Neural cell (in vitro differentiated cells): Measurements from ENCODE around the gene FAM174C. TPM values are rescaled to one million over a fixed set of nuclear protein-coding genes. Genes with fewer than 3 reads are reported as not detected.

Source experiments
- H2AFZ ChIP-seq: fragments of 200-600, 300-800 bp; sonication (generic), shearing (Covaris generic); 2 replicates; pipeline ENCODE4 v1.6.0; 2014; ENCODE audit warnings: low read depth, mild to moderate bottlenecking, antibody characterized with exemption, low read length, moderate library complexity
- H3F3A ChIP-seq: fragments of 200-600 bp; shearing (Covaris generic); 2 replicates; pipeline ENCODE4 v1.6.1; 2016; ENCODE audit warnings: mild to moderate bottlenecking, moderate library complexity, mixed read lengths, antibody characterized with exemption, low read length; ENCODE audit not compliant: insufficient read depth, poor library complexity, severe bottlenecking
- H3K27ac ChIP-seq: fragments of 200-600, 300-800 bp; sonication (generic), shearing (Covaris generic); 2 replicates; pipeline ENCODE4 v1.5.1; 2014; ENCODE audit warnings: mild to moderate bottlenecking, low read length, moderate library complexity
- H3K27me3 ChIP-seq: fragments of 300-800, 200-600 bp; sonication (generic), shearing (Covaris generic); 2 replicates; pipeline ENCODE4 v1.6.0; 2014; ENCODE audit warnings: mild to moderate bottlenecking, low read depth, low read length, moderate library complexity; ENCODE audit not compliant: insufficient read depth
- H3K36me3 ChIP-seq: fragments of 300-800, 200-600 bp; sonication (generic), shearing (Covaris generic); 2 replicates; pipeline ENCODE4 v1.5.1; 2014; ENCODE audit warnings: mild to moderate bottlenecking, antibody characterized with exemption, low read length, moderate library complexity; ENCODE audit not compliant: insufficient read depth
- H3K4me2 ChIP-seq: fragments of 300-800, 200-600 bp; sonication (generic), shearing (Covaris generic); 2 replicates; pipeline ENCODE4 v1.6.0; 2014; ENCODE audit warnings: mild to moderate bottlenecking, low read length
- H3K4me3 ChIP-seq: fragments of 300-800, 200-600 bp; sonication (generic), shearing (Covaris generic); 2 replicates; pipeline ENCODE4 v1.5.1; 2014; ENCODE audit warnings: mild to moderate bottlenecking, low read length, moderate library complexity
- H3K79me2 ChIP-seq: fragments of 200-600 bp; shearing (Covaris generic); replicated peaks from 2 replicates; pipeline ENCODE4 v1.6.0; 2014; ENCODE audit warnings: mild to moderate bottlenecking, low read length, moderate library complexity; ENCODE audit not compliant: insufficient read depth
- H3K9ac ChIP-seq: fragments of 300-800, 200-600 bp; sonication (generic), shearing (Covaris generic); 2 replicates; pipeline ENCODE4 v1.6.1; 2016; ENCODE audit warnings: mild to moderate bottlenecking, low read length, mixed read lengths
- H3K9me2 ChIP-seq: fragments of 200-600 bp; shearing (Covaris generic); 2 replicates; pipeline ENCODE4 v1.6.1; 2016; ENCODE audit warnings: mild to moderate bottlenecking, low read length, mixed read lengths; ENCODE audit not compliant: insufficient read depth
- H3K9me3 ChIP-seq: fragments of 200-600, 300-800 bp; sonication (generic), shearing (Covaris generic); 2 replicates; pipeline ENCODE4 v1.6.1; 2016; ENCODE audit warnings: mild to moderate bottlenecking, mixed run types, low read length, moderate library complexity, mixed read lengths
- H4K20me1 ChIP-seq: fragments of 200-600 bp; shearing (Covaris generic); 2 replicates; pipeline ENCODE4 v1.6.1; 2016; ENCODE audit warnings: mild to moderate bottlenecking, mixed run types; ENCODE audit not compliant: insufficient read depth
- CTCF ChIP-seq: fragments of 450-650 bp; IDR thresholded peaks from 2 replicates; pipeline ENCODE4 v1.5.1; 2014; ENCODE audit warnings: antibody characterized with exemption, mild to moderate bottlenecking, moderate library complexity; ENCODE audit not compliant: poor library complexity, severe bottlenecking
- EP300 ChIP-seq: fragments of 450-650 bp; conservative IDR thresholded peaks from 2 replicates; pipeline ENCODE4 v1.6.1; 2014; ENCODE audit warnings: antibody characterized with exemption, mild to moderate bottlenecking, moderate library complexity; ENCODE audit not compliant: poor library complexity, severe bottlenecking
- EZH2 ChIP-seq: fragments of 200-600, 300-800 bp; shearing (Covaris generic), sonication (generic); IDR thresholded peaks from 2 replicates; pipeline ENCODE4 v1.6.1; 2014; ENCODE audit warnings: antibody characterized with exemption, low read length, borderline replicate concordance, mild to moderate bottlenecking; ENCODE audit not compliant: insufficient read depth, poor library complexity, severe bottlenecking
- MXI1 ChIP-seq: fragments of 450-650 bp; conservative IDR thresholded peaks from 2 replicates; pipeline ENCODE4 v1.6.1; 2014; ENCODE audit warnings: antibody characterized with exemption, mild to moderate bottlenecking; ENCODE audit not compliant: poor library complexity, severe bottlenecking
- POLR2AphosphoS5 ChIP-seq: IDR thresholded peaks from 2 replicates; pipeline ENCODE4 v1.6.1; 2012
- RAD21 ChIP-seq: fragments of 450-650 bp; conservative IDR thresholded peaks from 2 replicates; pipeline ENCODE4 v1.6.1; 2014; ENCODE audit warnings: antibody characterized with exemption, mild to moderate bottlenecking, moderate library complexity
- REST ChIP-seq: IDR thresholded peaks from 2 replicates; pipeline ENCODE4 v1.6.1; 2012; ENCODE audit warnings: borderline replicate concordance
- SMC3 ChIP-seq: fragments of 450-650 bp; conservative IDR thresholded peaks from 2 replicates; pipeline ENCODE4 v1.6.1; 2014; ENCODE audit warnings: antibody characterized with exemption, mild to moderate bottlenecking, moderate library complexity; ENCODE audit not compliant: poor library complexity
- TAF1 ChIP-seq: IDR thresholded peaks from 2 replicates; pipeline ENCODE4 v1.6.1; 2012; ENCODE audit warnings: low read depth
- polyA plus RNA-seq: library from polyadenylated mRNA; depleted of rRNA; stranded (reverse); fragments of >200 nt; gene quantifications from 2 replicates; pipeline ENCODE4 v1.2.3, GENCODE V29; 2014

The FAM174C gene
- polyA plus RNA-seq, 1 donor from 2014 or later = 28.4 TPM

- H3K79me2 ChIP-seq = peaks cover 47% of the 10 kb centered on the region
- H3K36me3 ChIP-seq = no peaks in the 10 kb centered on the region
- H3K27me3 ChIP-seq = no peaks in the 10 kb centered on the region
- H3K9me2 ChIP-seq = no peaks in the 10 kb centered on the region
- peak overlapping the region; percentile 93 for H3K4me3 ChIP-seq
- TF ChIP-seq CTCF = no peak
- TF ChIP-seq EZH2 = no peak
- no peak for TF ChIP-seq SMC3
- no peak for TF ChIP-seq RAD21
- TF ChIP-seq POLR2AphosphoS5 = peak; percentile 96
- TF ChIP-seq REST = peak; percentile 81
- peak; percentile 69 for TF ChIP-seq TAF1
- TF ChIP-seq EP300 = peak; percentile 49
- TF ChIP-seq MXI1 = peak; percentile 28
- H3F3A ChIP-seq = no peaks in the 10 kb centered on the region
- H3K4me2 ChIP-seq = no peak overlapping the region
- no peaks in the 10 kb centered on the region for H3K9me3 ChIP-seq
- peaks cover 4% of the 10 kb centered on the region for H4K20me1 ChIP-seq
- H3K27ac ChIP-seq = peak overlapping the region; percentile 98
- no peak overlapping the region for H2AFZ ChIP-seq
- H3K9ac ChIP-seq = peak overlapping the region; percentile 99
Observed at GRCh38 chr19:1249298-1249989, 25.9 kb upstream of the FAM174C start.

GRCh38 chr19:1249990-1250436 is 25.3 kb upstream of the FAM174C start:
- Histone ChIP-seq H3K27ac (peak overlapping the region; percentile 98), H2AFZ (no peak overlapping the region), H4K20me1 (peaks cover 4% of the 10 kb centered on the region)

More at GRCh38 chr19:1249990-1250436, 25.3 kb upstream of the FAM174C start:
- Histone ChIP-seq H3K9me3 (no peaks in the 10 kb centered on the region), H3F3A (no peaks in the 10 kb centered on the region), H3K79me2 (peaks cover 52% of the 10 kb centered on the region), H3K4me3 (peak overlapping the region; percentile 93), H3K36me3 (no peaks in the 10 kb centered on the region), H3K9ac (peak overlapping the region; percentile 99), H3K9me2 (no peaks in the 10 kb centered on the region), H3K27me3 (no peaks in the 10 kb centered on the region), H3K4me2 (no peak overlapping the region)
- TF ChIP-seq SMC3 = no peak
- no peak for TF ChIP-seq EZH2
- TF ChIP-seq RAD21 = peak; percentile 14
- TF ChIP-seq TAF1 = peak; percentile 22
- peak; percentile 49 for TF ChIP-seq REST
